GM18507 (cell line): ENCODE data around the gene GRK5.

Experiments used
- DNase-seq: peaks from one replicate; pipeline ENCODE4 v3.0.0; 2011; ENCODE audit warnings: low read depth; ENCODE audit not compliant: insufficient read length; ENCODE audit errors: extremely low spot score
- FAIRE-seq: peaks from 2 replicates; lab custom pipeline; 2011; peaks lifted over from hg19 to GRCh38; lab: Jason Lieb, UNC

Gene GRK5

DNA sequence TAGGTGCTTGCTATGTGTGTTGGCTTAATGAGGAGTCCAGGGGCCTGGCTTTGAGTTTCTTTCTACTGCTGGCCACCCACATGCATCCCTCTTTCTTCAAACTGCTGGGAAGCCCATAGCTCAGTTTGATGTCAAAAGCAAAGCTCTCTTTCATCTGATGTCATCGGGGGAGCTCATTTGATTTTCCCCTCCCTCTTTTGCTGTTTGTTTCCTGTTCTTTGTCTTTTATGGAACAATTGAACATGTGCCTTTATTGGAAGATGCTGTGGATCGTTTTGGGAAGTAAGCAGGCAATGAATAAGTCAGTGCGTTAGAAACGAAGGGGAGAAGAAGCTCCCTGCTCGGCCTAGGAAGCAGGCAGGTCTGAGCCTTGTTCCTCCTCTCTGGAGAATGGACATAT, 140.7 kb downstream of the GRK5 start:
- FAIRE-seq (no peak), DNase-seq (no peak)

GRCh38 chr10:119348516-119349240, 141.3 kb downstream of the GRK5 start:
- DNase-seq (no peak), FAIRE-seq (no peak)

DNA sequence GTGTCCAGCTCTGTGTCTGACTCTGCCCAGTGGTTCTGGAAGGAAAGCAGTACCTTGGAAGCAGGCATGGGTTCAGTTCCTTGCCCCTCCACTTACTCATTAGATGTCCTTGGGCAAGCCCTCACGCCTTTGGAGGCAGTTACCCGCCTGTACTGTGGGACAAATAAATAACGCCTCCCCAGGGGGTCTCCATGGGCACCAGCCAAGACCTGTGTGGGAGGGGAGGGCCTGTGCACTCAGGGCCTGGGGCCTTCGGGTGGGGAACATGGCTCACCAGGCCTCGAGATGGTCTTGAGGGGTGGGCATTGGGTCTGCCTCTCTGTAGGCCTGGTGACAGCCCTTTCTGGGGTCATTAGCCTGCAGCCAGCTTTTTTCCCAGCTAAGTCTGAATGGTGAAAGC, 142.0 kb downstream of the GRK5 start:
- DNase-seq = no peak

GRCh38 chr10:119349937-119350501, 142.6 kb downstream of the GRK5 start:
- FAIRE-seq = no peak

More for the DNA sequence above, 142.0 kb downstream of the GRK5 start:
- no peak for FAIRE-seq

DNA sequence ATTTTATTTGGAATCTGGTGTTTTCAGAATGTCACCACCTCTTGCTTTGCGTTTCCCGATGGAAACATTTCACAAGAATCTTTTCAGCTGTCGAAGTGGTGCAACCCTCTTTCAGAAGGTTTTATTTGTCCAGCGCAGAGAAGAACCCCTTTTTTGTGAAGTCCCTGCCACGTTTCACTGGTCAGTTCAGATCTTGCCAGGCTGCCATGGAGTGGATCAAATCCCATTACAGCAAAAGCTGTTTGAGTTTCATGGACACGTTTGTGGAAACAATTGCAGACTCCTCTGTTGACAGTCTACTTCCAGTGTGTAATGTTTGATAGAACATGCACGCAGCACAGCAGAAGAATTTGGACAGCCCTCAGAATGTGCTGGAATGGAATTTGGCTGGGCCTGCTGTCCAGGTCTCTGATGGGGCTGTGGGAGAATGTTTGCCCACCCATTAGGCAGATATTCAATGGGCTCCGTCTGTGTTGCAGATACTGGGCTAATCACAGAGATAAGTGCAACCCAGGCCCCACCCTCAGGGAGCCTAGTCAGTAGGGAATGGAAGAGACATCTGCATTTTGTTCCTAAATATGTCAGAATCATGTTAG, 143.2 kb downstream of the GRK5 start:
- FAIRE-seq = no peak
- no peak for DNase-seq

More at GRCh38 chr10:119349937-119350501, 142.6 kb downstream of the GRK5 start:
- no peak for DNase-seq

- no peak for DNase-seq
- FAIRE-seq = no peak
Measured at GRCh38 chr10:119351189-119351588, 143.8 kb downstream of the GRK5 start.

DNA sequence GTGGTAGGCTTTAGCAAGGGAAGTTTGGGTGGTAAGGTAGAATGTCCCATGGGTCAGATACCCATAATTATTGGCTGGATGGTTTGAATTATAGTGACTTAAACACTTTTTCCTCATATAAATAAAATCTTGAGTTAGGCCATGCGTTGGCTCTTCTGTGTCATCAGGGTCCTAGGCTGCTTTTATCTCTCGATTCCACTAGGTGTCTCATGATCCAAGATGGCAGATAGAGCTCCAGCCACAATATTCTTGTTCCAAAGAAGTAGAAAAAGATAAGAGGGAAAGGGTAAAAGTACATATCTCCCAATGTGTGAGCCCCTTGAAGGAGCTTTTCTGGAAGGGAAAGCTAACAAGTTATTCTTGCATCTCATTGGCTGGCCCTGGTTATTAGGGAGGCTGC, 144.7 kb downstream of the GRK5 start:
- DNase-seq (no peak), FAIRE-seq (no peak)

- DNase-seq (no peak), FAIRE-seq (no peak)
Measured at GRCh38 chr10:119352807-119353206, 145.4 kb downstream of the GRK5 start.

- FAIRE-seq (no peak), DNase-seq (no peak)
Measured at GRCh38 chr10:119353421-119353820, 146.1 kb downstream of the GRK5 start.

- FAIRE-seq (no peak), DNase-seq (no peak)
Measured at GRCh38 chr10:119355930-119356329, 148.6 kb downstream of the GRK5 start.

DNA sequence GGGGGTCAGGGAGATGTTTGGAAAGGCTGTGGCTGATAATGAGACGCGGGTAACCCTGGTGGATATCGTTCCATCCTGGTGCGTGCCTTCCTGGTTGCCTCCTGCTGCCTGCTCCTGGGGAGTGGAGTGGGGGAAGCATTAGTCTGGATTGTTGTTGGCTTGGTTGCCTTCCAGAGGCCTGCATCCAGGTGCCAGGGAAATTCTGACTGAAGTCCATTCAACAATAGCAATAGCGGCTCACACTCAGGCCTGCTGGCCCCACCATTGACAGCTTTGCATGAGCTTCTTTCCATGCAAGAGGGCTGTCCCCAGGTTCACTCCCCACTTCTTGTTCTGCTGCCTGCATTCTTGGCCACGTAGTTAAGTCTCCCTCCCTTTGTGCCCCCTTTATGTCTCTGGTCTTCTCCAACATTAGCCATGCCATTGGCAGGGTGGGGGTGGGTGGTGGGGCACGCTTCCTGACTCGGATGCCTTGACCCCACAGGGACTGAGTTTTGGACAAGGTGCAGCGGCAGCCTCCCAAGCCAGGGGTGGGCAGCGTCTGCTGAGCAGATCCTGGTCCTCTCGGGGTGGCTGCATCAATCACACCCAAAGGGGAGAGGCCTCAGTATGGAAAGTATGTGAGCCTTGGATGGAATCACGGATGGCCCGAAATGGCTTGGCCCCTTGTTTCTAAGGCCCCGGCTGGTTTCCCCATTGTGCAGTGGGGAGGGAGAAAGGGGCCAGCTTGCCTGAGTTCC, 150.2 kb downstream of the GRK5 start:
- FAIRE-seq (no peak), DNase-seq (no peak)

DNA sequence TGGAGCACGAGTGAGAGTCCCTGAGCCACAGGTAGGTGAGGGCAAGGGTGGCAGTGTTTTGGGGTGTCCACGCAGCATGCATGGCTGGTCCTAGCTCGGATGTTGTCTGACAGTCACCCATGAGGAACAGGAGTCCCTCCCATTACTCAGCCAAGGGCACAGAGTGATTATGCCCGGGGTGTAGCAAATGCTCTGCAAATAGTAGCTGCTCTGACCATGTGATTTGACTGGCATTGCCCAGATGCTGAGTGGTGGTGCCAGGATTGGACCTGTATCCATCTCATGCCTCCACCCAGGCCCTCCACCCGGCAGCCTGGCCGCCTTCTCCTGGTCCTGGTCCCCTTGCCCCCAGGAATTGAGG, 150.8 kb downstream of the GRK5 start:
- FAIRE-seq = no peak
- DNase-seq = no peak

GRCh38 chr10:119358567-119358966, 151.2 kb downstream of the GRK5 start:
- DNase-seq (no peak), FAIRE-seq (no peak)

DNA sequence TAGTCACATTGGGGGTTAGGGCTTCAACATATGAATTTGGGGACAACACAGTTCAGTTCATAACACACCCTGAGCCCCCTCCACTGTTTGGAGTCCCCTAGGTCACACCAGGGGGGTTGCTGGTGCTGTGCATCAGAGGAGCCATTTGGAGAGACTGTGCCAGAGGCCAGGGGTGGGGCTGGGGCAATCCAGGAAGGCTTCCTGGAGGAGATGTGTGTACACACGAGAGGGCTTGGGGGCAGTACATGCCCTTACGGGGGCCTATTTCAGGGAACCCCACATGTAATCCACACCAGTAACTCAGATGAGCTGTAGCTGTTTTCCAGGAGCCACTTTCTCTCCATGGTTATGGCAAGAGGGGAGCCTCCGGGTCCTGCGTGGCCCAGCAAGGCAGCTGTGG, 151.7 kb downstream of the GRK5 start:
- FAIRE-seq = no peak
- DNase-seq = no peak

- DNase-seq = no peak
- no peak for FAIRE-seq
Measured at GRCh38 chr10:119360181-119360921, 153.0 kb downstream of the GRK5 start.

GRCh38 chr10:119361037-119361436, 153.7 kb downstream of the GRK5 start:
- no peak for FAIRE-seq
- DNase-seq = no peak

GRCh38 chr10:119362122-119362521, 154.8 kb downstream of the GRK5 start:
- FAIRE-seq = no peak
- DNase-seq = no peak

GRCh38 chr10:119364645-119365600, 157.6 kb downstream of the GRK5 start:
- FAIRE-seq (no peak), DNase-seq (no peak)
